Right lobe of liver (tissue), 6 donors: Measurements from ENCODE around the gene YES1. TPM values are rescaled to one million over a fixed set of nuclear protein-coding genes. Genes with fewer than 3 reads are reported as not detected.

Source experiments
- ATAC-seq, 4 donors: fragments of 200-7000 bp; cut with Tn5 transposase; one replicate each; pipeline ENCODE4 v1.9.1; 2020; ENCODE audit warnings: mild to moderate bottlenecking in 4 of 4, moderate library complexity in 4 of 4
- DNase-seq, 3 donors: peaks; one replicate each; pipeline ENCODE4 v3.0.0-alpha.2; 2020
- H3K27ac ChIP-seq, 3 donors: fragments of 200-600 bp; one replicate each; pipeline ENCODE4 v1.8.0; 2022
- H3K27me3 ChIP-seq, 2 donors: fragments of 200-600 bp; one replicate each; pipeline ENCODE4 v1.8.0; 2022
- H3K36me3 ChIP-seq, 4 donors: fragments of 200-600 bp; sonication (generic) in 1 of 4; one replicate each; pipeline versions ENCODE4 v1.5.1 to v1.8.0; 2017 to 2022; ENCODE audit warnings: control low read depth in 1 of 4
- H3K4me1 ChIP-seq, 4 donors: fragments of 200-600 bp; sonication (generic) in 1 of 4; one replicate each; pipeline versions ENCODE4 v1.5.1 to v1.8.0; 2017 to 2022; ENCODE audit warnings: control low read depth in 1 of 4
- H3K4me3 ChIP-seq, 3 donors: fragments of 200-600 bp; one replicate each; pipeline ENCODE4 v1.8.0; 2022
- H3K9me3 ChIP-seq, 4 donors: fragments of 200-600 bp; sonication (generic) in 1 of 4; one replicate each; pipeline versions ENCODE4 v1.5.1 to v1.8.0; 2017 to 2022; ENCODE audit warnings: control low read depth in 1 of 4
- CTCF ChIP-seq, 4 donors: fragments of 200-600 bp in 3 of 4; fragments of 450-650 bp in 1 of 4; IDR thresholded peaks; one replicate each; pipeline versions ENCODE4 v1.5.1 to v1.8.0; 2016 to 2022; ENCODE audit warnings: antibody characterized with exemption in 4 of 4, mild to moderate bottlenecking in 2 of 4
- POLR2A ChIP-seq: fragments of 450-650 bp; IDR thresholded peaks from one replicate; pipeline ENCODE4 v1.6.1; 2017; ENCODE audit warnings: antibody characterized with exemption, mild to moderate bottlenecking
- WGBS: methylation state at CpG from one replicate; pipeline ENCODE4 v1.1.6; 2018; ENCODE audit warnings: low coverage, low lambda C conversion rate; ENCODE audit not compliant: insufficient coverage; ENCODE audit errors: missing lambda C conversion rate; 5-methylcytosine and 5-hydroxymethylcytosine counted together
- intact Hi-C, 2 donors: fragments of 100-400 bp; cut with DNase I; formaldehyde crosslinking; loops; one replicate each; pipeline versions ENCODE4 v1.11.2 to v1.14.1; 2022
- total RNA-seq, 6 experiments: library from RNA; depleted of rRNA in 2 of 6; stranded (reverse); fragments of >200 nt in 2 of 6; fragmentation: NEBNext Ultra II Directional in 3 of 6; extraction: Animal tissue kit (Norgen Biotek cat#: 25700) in 3 of 6; gene quantifications; one replicate each; pipeline versions ENCODE4 v1.1.0 to v1.2.4, GENCODE V29; 2016 to 2023
- donor health status: DM: no; HTN: yes; CAD: no.
- donor health status: DM: no; HTN: no; CAD: no.
- donor health status: DM: no; HTN: no; CAD: no.
- donor health status: DM: no; HTN: yes; CAD: no.
- donor health status: DM: no; HTN: yes; CAD: no.

YES1 gene
- total RNA-seq, 6 experiments from 2014 or later, result 30.6 to 79.8 (median 43.2) TPM

- H3K36me3 ChIP-seq, result no peaks in the 10 kb centered on the region
Observed at GRCh38 chr18:754656-755055, 57.4 kb downstream of the YES1 start.

GRCh38 chr18:750456-750855, 61.6 kb downstream of the YES1 start:
- Histone ChIP-seq H3K27me3 (no peaks in the 10 kb centered on the region), H3K9me3 (no peaks in the 10 kb centered on the region), H3K4me3 (no peak overlapping the region), H3K36me3 (peaks cover 0 to 7% (median 4%) of the 10 kb centered on the region in 4 donors), H3K4me1 (no peaks in the 10 kb centered on the region), H3K27ac (no peak overlapping the region)
- intact Hi-C loops, result no loop called here
- ATAC-seq (no peak), DNase-seq (no peak)
- WGBS, result 88% methylated on average over 1 of the region's 1 CpG
- TF ChIP-seq CTCF (IDR thresholded peaks at IDR 0.05), result no peak
- TF ChIP-seq POLR2A, result no peak

More at GRCh38 chr18:754656-755055, 57.4 kb downstream of the YES1 start:
- DNase-seq (no peak), ATAC-seq (no peak)
- H3K27ac ChIP-seq, result no peak overlapping the region
- H3K27me3 ChIP-seq, result no peaks in the 10 kb centered on the region
- no peak overlapping the region for H3K4me3 ChIP-seq
- intact Hi-C loops, result no loop called here
- no peaks in the 10 kb centered on the region for H3K4me1 ChIP-seq
- H3K9me3 ChIP-seq, result no peaks in the 10 kb centered on the region
- 100% methylated on average over 1 of the region's 1 CpG for WGBS
- no peak for TF ChIP-seq POLR2A
- no peak for TF ChIP-seq CTCF (IDR thresholded peaks at IDR 0.05)

GRCh38 chr18:744832-745597, 67.0 kb downstream of the YES1 start:
- intact Hi-C loops, result loop anchor here in 1 of 2 donors (5.0 kb wide), 1 partner anchor 87 kb away; no protein-coding TSS in a partner anchor
- WGBS, result 90% methylated on average over 2 of the region's 2 CpGs
- no peak overlapping the region for H3K27ac ChIP-seq
- H3K4me3 ChIP-seq, result no peak overlapping the region
- H3K27me3 ChIP-seq, result no peaks in the 10 kb centered on the region
- TF ChIP-seq CTCF (IDR thresholded peaks at IDR 0.05) (no peak), POLR2A (no peak)
- peaks cover 0 to 20% (median 5%) of the 10 kb centered on the region in 4 donors for H3K36me3 ChIP-seq
- ATAC-seq (peak in 2 of 4 donors; percentile 52 to 79), DNase-seq (no peak)
- H3K9me3 ChIP-seq, result no peaks in the 10 kb centered on the region
- H3K4me1 ChIP-seq, result no peaks in the 10 kb centered on the region

- TF ChIP-seq POLR2A (no peak), CTCF (IDR thresholded peaks at IDR 0.05) (peak; percentile 70 to 86 (median 75))
- Histone ChIP-seq H3K4me1 (no peaks in the 10 kb centered on the region), H3K27me3 (no peaks in the 10 kb centered on the region), H3K4me3 (no peak overlapping the region), H3K27ac (no peak overlapping the region), H3K36me3 (peaks cover 0 to 25% (median 10%) of the 10 kb centered on the region in 4 donors), H3K9me3 (no peaks in the 10 kb centered on the region)
- ATAC-seq (peak; percentile 85 to 93 (median 89)), DNase-seq (no peak)
- intact Hi-C loops, result loop anchor here in 1 of 2 donors (5.0 kb wide), 1 partner anchor 90 kb away; no protein-coding TSS in a partner anchor
Observed at GRCh38 chr18:741931-742512, 70.0 kb downstream of the YES1 start.
